GM18861 (cell line): ENCODE results near the gene PXMP4.

Experiments
- ATAC-seq: cut with Tn5 transposase; IDR thresholded peaks from one replicate; pipeline ENCODE4 v1.9.1; 2021; ENCODE audit not compliant: unreplicated experiment

PXMP4 gene

GRCh38 chr20:33656783-33657703 is 63.1 kb downstream of the PXMP4 start:
- ATAC-seq = no peak

DNA sequence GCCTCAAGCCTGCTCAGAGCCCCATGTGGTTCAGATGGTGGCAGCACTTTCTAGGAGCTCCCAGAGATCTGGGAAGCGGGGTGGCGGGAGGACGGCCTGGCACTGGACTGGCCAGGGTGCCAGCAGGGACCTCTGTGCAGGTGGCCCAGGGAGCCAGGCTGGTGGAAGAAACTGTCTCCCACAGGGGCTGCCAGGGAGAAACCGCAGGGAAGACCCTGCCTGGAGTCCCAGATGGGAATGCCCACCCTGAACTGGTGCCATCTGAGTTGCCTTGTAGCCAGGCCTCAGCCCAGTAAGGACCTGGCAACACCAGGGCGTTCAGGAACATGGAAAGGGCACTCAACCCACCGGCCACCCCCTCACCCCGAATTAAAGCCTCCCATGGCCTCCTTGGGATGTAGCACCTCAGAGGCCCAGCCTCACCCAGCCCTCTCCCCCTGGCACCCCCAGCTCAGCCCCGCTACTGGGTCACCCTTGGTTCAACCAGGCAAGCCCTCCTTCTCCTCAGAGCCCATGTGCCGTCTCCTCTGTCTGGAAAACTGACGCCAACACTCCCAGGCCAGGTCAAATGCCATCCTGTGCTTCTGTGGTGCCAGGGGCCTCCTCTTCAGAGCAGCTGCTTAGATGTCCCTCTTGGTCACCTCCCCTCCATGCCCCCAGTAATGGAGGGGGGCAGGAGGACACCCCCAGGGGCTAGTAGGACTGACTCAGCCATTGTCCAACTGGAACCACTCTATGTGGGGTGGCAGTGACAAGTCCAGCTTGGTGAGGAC is 63.9 kb downstream of the PXMP4 start:
- ATAC-seq = no peak

DNA sequence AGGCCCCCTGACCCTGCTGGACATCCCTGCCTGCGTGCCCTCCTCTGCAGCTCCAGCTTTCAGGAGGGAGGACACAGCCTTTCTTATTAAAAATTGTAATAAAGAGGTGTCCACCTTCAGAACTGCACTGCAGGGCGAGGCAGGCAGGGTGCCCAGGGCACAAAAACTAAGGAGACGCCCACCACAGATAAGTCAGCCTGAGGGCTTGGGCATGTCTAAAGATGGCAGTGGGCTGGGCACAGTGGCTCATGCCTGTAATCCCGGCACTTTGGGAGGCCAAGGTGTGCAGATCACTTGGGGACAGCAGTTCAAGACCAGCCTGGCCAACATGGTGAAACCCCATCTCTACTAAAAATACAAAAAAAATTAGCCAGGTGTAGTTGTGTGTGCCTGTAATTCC is 64.9 kb downstream of the PXMP4 start:
- ATAC-seq = no peak

GRCh38 chr20:33654680-33655161 is 65.4 kb downstream of the PXMP4 start:
- ATAC-seq = no peak

GRCh38 chr20:33653900-33654596 is 66.1 kb downstream of the PXMP4 start:
- no peak for ATAC-seq

GRCh38 chr20:33653218-33653899 is 66.8 kb downstream of the PXMP4 start:
- ATAC-seq = no peak
